HL-60 (cell line): ENCODE measurements around the gene CEACAM21.

Experiments
- CTCF ChIP-seq: IDR thresholded peaks from one replicate; pipeline ENCODE4 v1.5.1; 2011; ENCODE audit warnings: low read length, control low read depth, inconsistent platforms; ENCODE audit not compliant: insufficient read depth
- GABPA ChIP-seq: IDR thresholded peaks from 2 replicates; pipeline ENCODE4 v1.6.1; 2012; ENCODE audit warnings: low read depth
- REST ChIP-seq: IDR thresholded peaks from 2 replicates; pipeline ENCODE4 v1.6.1; 2012; ENCODE audit warnings: low read depth; ENCODE audit not compliant: insufficient replicate concordance

GRCh38 chr19:41604831-41605230 lies 28.9 kb downstream of the CEACAM21 start:
- TF ChIP-seq CTCF (no peak), REST (no peak), GABPA (no peak)
